ENCODE results near the gene GUCA2B. TPM values are rescaled to one million over a fixed set of nuclear protein-coding genes. Genes with fewer than 3 reads are reported as not detected.

Gene GUCA2B
- total RNA-seq, 2 donors from 2014 or later = not detected

GRCh38 chr1:42198251-42198650 is 45.0 kb downstream of the GUCA2B start:
- no peak for ATAC-seq (ENCODE audit: insufficient number of reproducible peaks, low FRiP score, low read depth)

GRCh38 chr1:42201986-42202385 is 48.8 kb downstream of the GUCA2B start:
- Histone ChIP-seq H3K36me3 (peaks cover 19% of the 10 kb centered on the region), H3K4me1 (ENCODE audit: control insufficient read depth in 1 of 2, low read depth in 2 of 2) (no peaks in the 10 kb centered on the region), H3K4me3 (no peak overlapping the region), H3K27ac (no peak overlapping the region), H3K27me3 (replicated peaks; ENCODE audit: insufficient read depth) (no peaks in the 10 kb centered on the region), H3K9me3 (peaks cover 5% of the 10 kb centered on the region)
- TF ChIP-seq CTCF (IDR thresholded peaks at IDR 0.05) = no peak
- ATAC-seq (ENCODE audit: insufficient number of reproducible peaks, low FRiP score, low read depth) (no peak), DNase-seq (ENCODE audit: low spot score) (no peak)

More at GRCh38 chr1:42198251-42198650, 45.0 kb downstream of the GUCA2B start:
- Histone ChIP-seq H3K4me1 (ENCODE audit: control insufficient read depth in 1 of 2, low read depth in 2 of 2) (no peaks in the 10 kb centered on the region), H3K4me3 (no peak overlapping the region), H3K27me3 (replicated peaks; ENCODE audit: insufficient read depth) (no peaks in the 10 kb centered on the region), H3K27ac (no peak overlapping the region), H3K9me3 (peaks cover 5% of the 10 kb centered on the region), H3K36me3 (peaks cover 23% of the 10 kb centered on the region)
- TF ChIP-seq CTCF (IDR thresholded peaks at IDR 0.05) = no peak
- no peak for DNase-seq (ENCODE audit: low spot score)

Other genes starting within 250 kb of the GUCA2B start
- 10 to 100 TPM in 1 of 2 donors, 1 to 10 TPM in 1; 2.3 to 12.8 TPM for gene HIVEP3, start 234.5 kb upstream of the GUCA2B start, total RNA-seq
- gene GUCA2A, start 11.3 kb downstream of the GUCA2B start, total RNA-seq = not detected
- gene FOXJ3, start 181.8 kb downstream of the GUCA2B start, total RNA-seq = 10 to 100 TPM; 30.6 to 62.0 TPM
- under 1 TPM; under 0.01 to 0.14 TPM for gene RIMKLA, start 227.4 kb downstream of the GUCA2B start, total RNA-seq

All from thoracic aorta (tissue), 2 donors.